Osteocyte (in vitro differentiated cells): ENCODE measurements around the gene BCAP31. TPM values are rescaled to one million over a fixed set of nuclear protein-coding genes. Genes with fewer than 3 reads are reported as not detected.
"Not testable (repeated sequence)": the region's sequence is repeated elsewhere in the genome, so short reads cannot be mapped to it uniquely, and the experiment has no call there.

ENCODE experiments used
- DNase-seq: peaks from one replicate; pipeline ENCODE4 v3.0.0; 2021; ENCODE audit warnings: mixed read lengths; ENCODE audit not compliant: unreplicated experiment; ENCODE audit errors: extremely low spot score
- H3K27ac Mint-ChIP-seq: one replicate; pipeline ENCODE4 v1.8.0; 2021; ENCODE audit warnings: mild to moderate bottlenecking, mixed read lengths; ENCODE audit not compliant: unreplicated experiment
- H3K27me3 Mint-ChIP-seq: one replicate; pipeline ENCODE4 v1.8.0; 2021; ENCODE audit warnings: mixed read lengths; ENCODE audit not compliant: unreplicated experiment
- H3K36me3 Mint-ChIP-seq: one replicate; pipeline ENCODE4 v1.8.0; 2021; ENCODE audit warnings: mixed read lengths; ENCODE audit not compliant: unreplicated experiment
- H3K4me1 Mint-ChIP-seq: one replicate; pipeline ENCODE4 v1.8.0; 2021; ENCODE audit warnings: mixed read lengths; ENCODE audit not compliant: unreplicated experiment
- H3K4me3 Mint-ChIP-seq: one replicate; pipeline ENCODE4 v1.8.0; 2021; ENCODE audit warnings: mild to moderate bottlenecking, moderate library complexity, mixed read lengths; ENCODE audit not compliant: unreplicated experiment
- H3K9me3 Mint-ChIP-seq: one replicate; pipeline ENCODE4 v1.8.0; 2021; ENCODE audit warnings: mixed read lengths; ENCODE audit not compliant: unreplicated experiment
- total RNA-seq: library from RNA; stranded (reverse); gene quantifications from 2 replicates; pipeline ENCODE4 v1.2.1, GENCODE V29; 2021
- TF ChIP-seq, protein P1 (sequence below): fragments of 200-600 bp; sonication (generic); IDR thresholded peaks from 2 replicates; pipeline ENCODE4 v1.5.0; 2021; ENCODE audit warnings: antibody characterized with exemption, mild to moderate bottlenecking, moderate library complexity

Gene BCAP31
- total RNA-seq, 1 donor from 2014 or later = 172 TPM

DNA sequence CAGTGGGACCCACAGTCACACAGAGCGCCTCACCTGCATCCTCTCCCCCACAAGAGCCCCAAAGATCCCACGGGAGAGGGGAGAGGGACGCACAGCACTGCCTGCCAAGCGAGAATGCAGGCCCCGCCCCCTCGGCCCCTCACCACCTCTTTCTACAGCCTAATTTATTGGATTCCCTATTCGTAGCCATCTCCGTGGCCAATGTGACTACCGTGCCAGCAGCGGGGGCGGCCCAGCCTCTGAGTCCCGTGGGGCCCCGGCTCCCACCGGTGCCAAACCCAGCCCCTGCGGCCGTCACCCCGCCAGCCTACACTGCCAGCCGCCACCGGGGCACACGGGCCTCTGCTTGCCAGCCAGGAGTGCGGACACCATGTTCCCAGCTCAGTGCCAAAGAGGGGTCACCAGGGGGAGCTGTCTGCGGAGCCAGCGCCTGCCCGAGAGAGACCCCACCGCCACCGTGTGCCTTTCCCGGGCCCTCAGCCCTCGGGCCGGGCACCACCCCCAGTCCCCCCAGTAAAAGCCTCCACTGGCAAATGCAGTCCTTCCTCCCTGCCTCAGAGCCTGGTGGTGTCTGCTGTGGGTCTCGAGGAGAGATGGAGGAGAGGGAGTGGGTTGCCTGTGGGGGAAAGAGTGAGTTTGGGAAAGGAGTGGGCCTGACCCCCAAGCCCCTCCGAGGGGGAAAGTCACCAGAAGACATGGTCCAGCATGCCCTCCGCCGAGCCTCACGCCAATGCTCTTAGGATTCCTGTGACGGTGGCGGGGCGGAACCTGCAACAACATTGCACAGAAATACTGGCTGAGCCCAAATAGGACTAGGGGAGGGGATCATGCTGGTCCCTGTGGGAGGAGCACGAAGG lies 20.3 kb upstream of the BCAP31 start:
- no peak overlapping the region for H3K4me3 Mint-ChIP-seq
- H3K27ac Mint-ChIP-seq = no peak overlapping the region
- TF ChIP-seq, protein P1, sequence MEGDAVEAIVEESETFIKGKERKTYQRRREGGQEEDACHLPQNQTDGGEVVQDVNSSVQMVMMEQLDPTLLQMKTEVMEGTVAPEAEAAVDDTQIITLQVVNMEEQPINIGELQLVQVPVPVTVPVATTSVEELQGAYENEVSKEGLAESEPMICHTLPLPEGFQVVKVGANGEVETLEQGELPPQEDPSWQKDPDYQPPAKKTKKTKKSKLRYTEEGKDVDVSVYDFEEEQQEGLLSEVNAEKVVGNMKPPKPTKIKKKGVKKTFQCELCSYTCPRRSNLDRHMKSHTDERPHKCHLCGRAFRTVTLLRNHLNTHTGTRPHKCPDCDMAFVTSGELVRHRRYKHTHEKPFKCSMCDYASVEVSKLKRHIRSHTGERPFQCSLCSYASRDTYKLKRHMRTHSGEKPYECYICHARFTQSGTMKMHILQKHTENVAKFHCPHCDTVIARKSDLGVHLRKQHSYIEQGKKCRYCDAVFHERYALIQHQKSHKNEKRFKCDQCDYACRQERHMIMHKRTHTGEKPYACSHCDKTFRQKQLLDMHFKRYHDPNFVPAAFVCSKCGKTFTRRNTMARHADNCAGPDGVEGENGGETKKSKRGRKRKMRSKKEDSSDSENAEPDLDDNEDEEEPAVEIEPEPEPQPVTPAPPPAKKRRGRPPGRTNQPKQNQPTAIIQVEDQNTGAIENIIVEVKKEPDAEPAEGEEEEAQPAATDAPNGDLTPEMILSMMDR = no peak
- no peaks in the 10 kb centered on the region for H3K4me1 Mint-ChIP-seq
- no peaks in the 10 kb centered on the region for H3K27me3 Mint-ChIP-seq
- H3K9me3 Mint-ChIP-seq = peaks cover 4% of the 10 kb centered on the region
- H3K36me3 Mint-ChIP-seq = peaks cover 4% of the 10 kb centered on the region
- DNase-seq = no peak

DNA sequence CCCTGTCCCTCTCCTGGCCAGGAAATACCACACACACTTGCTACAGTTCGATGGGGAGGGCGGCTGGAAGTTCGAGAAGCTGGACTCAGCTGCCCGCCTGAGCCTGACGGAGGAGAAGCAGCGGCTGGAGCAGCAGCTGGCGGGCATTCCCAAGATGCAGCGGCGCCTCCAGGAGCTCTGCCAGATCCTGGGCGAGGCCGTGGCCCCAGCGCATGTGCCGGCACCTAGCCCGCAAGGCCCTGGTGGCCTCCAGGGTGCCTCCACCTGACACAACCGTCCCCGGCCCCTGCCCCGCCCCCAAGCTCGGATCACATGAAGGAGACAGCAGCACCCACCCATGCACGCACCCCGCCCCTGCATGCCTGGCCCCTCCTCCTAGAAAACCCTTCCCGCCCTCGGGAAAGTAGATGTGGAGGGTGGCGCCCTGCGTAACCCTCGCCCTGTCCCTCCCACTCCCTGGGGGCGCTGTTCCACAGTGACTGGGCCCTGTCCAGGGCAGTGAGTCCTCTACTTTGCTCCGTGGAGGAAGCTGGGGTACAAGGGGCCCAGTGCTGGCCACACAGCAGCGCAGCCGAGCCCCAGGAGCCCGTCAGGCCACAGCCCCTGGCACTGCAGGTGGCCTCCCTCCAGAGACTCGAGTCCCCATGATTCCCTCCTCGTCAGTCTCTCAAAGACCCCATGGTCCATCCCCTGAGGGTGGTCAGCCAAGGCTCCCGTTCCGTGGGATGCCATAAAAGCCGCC lies 19.5 kb upstream of the BCAP31 start:
- H3K9me3 Mint-ChIP-seq, H3K36me3 Mint-ChIP-seq, DNase-seq, H3K27ac Mint-ChIP-seq, H3K4me1 Mint-ChIP-seq, H3K27me3 Mint-ChIP-seq, H3K4me3 Mint-ChIP-seq: not testable (repeated sequence)

DNA sequence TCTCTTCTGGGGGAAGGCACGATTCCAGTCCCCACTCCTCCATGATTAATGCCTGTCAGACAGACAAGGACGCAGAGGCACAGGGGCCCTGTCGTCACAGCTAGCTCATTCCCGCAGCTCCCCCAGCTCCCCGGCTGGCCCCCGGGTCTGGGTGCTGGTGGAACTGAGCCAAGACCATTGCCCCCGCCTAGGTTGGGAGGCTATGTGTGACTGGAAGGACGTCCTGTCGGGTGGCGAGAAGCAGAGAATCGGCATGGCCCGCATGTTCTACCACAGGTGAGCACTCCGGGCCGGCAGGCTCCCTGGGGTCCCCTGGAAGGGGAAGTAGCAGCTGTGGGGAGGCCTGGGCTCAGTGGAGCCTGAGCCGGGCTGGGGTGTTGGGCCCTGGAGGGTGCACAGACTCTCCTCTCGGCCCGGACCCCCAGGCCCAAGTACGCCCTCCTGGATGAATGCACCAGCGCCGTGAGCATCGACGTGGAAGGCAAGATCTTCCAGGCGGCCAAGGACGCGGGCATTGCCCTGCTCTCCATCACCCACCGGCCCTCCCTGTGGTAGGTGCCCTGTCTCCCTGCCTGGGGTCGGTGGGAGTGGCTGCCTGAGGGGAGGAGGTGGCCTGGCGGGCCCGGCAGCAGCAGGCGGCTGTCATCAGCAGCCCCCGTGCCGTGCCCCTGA lies 18.7 kb upstream of the BCAP31 start:
- H3K9me3 Mint-ChIP-seq, H3K27ac Mint-ChIP-seq, H3K36me3 Mint-ChIP-seq, H3K27me3 Mint-ChIP-seq, DNase-seq, H3K4me3 Mint-ChIP-seq, H3K4me1 Mint-ChIP-seq: not testable (repeated sequence)

DNA sequence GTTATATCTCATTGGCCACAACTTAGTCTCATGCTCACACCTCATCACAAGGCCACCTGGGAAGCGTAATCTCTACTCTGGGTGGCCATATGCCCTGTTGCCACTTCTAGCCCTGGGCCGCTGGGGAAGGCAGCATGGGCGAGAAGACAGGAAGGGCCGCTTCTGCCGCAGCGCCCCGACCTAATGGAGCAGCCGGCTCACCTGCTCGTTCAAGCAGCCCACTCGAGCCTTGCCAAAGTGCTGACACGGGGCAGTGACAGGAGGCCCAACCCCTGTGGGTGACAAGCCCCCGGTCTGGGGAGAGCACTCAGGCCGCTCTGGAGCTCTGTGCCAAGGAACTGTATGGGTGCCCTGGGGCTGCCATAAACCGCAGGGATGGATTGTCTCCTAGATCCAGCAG lies 17.9 kb upstream of the BCAP31 start:
- H3K9me3 Mint-ChIP-seq, H3K27ac Mint-ChIP-seq, H3K27me3 Mint-ChIP-seq, H3K36me3 Mint-ChIP-seq, DNase-seq, H3K4me1 Mint-ChIP-seq, H3K4me3 Mint-ChIP-seq: not testable (repeated sequence)

DNA sequence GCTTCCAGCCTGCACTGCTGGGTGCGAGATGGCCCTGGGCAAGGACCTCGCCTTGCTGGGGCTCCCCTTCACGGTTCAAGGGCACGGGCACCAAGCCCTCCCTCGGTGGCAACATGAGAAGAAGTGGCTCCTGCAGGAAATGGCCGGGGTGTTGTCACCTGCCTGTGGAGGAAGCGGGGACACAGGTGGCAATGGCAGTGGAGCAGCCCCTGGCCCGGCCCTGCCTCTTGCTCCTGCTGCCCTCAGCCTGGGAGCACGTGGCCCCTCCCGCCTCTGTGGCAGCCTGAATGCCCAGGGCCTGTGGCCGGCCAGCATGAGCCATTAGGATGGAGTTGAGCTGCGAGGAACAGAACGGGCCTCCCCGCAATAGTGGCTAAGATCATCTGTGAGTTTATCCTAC lies 17.3 kb upstream of the BCAP31 start:
- TF ChIP-seq, protein P1 = no peak
- Mint-ChIP-seq H3K4me1 (peaks cover 2% of the 10 kb centered on the region), H3K27ac (no peak overlapping the region), H3K27me3 (no peaks in the 10 kb centered on the region), H3K9me3 (peaks cover 4% of the 10 kb centered on the region), H3K36me3 (peaks cover 8% of the 10 kb centered on the region), H3K4me3 (no peak overlapping the region)
- no peak for DNase-seq

DNA sequence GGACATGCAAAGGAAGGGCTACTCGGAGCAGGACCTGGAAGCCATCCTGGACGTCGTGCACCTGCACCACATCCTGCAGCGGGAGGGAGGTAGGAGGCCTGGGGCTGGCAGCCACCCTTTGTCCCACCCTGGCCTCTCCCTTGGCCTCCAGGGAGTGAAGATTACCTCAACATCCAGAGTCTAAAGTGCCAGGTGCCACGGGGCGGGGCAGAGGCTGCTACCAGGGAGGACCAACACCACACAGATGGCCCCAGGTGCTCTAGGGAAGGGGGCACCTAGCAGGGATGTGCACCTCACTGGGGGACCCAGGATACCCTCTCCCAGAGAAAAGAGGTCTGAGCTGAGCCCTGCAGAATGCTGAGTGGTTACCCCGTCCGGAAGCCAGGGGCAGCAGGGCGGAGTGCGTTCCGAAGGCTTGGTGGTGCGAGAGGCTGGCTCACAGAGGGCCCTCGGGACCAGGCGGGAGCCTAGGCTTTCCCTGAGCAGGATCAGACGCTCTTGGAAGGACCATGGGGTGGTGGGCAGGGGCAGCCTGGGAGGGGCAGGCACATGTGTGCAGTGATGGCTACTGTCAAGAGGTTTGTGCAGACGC lies 16.5 kb upstream of the BCAP31 start:
- no peak for DNase-seq
- TF ChIP-seq, protein P1 = no peak
- Mint-ChIP-seq H3K27me3 (no peaks in the 10 kb centered on the region), H3K4me3 (no peak overlapping the region), H3K4me1 (peaks cover 2% of the 10 kb centered on the region), H3K27ac (no peak overlapping the region), H3K36me3 (peaks cover 8% of the 10 kb centered on the region), H3K9me3 (no peaks in the 10 kb centered on the region)
